GM18508 (cell line): Measurements from ENCODE around the gene KIAA1958.

ENCODE experiments used
- ATAC-seq: cut with Tn5 transposase; IDR thresholded peaks from one replicate; pipeline ENCODE4 v1.9.1; 2021; ENCODE audit warnings: moderate number of reproducible peaks; ENCODE audit not compliant: insufficient read depth, unreplicated experiment

Gene KIAA1958

DNA sequence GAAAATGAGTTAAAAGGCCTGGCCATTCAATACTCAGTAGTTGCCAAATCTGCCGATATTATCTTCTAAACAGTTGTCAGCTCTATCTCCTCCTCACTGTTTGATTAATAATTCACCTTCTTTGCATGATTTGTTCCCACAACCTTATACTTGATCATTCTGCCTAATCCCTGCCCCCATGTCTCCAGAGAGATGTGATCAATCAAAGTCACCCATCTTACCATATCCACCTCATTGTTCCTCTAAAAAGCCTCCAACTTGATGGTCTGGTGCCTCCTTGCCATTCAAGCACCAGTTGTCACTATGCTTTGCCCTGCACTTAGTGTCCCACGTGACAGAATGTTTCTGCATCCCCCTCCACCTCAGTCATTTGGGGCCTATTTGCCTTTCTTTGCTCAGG, 41.3 kb downstream of the KIAA1958 start:
- ATAC-seq: no peak

GRCh38 chr9:112529316-112529715, 42.7 kb downstream of the KIAA1958 start:
- ATAC-seq: no peak

GRCh38 chr9:112530751-112531205, 44.2 kb downstream of the KIAA1958 start:
- no peak for ATAC-seq

- ATAC-seq: no peak
Measured at GRCh38 chr9:112531666-112532282, 45.1 kb downstream of the KIAA1958 start.

DNA sequence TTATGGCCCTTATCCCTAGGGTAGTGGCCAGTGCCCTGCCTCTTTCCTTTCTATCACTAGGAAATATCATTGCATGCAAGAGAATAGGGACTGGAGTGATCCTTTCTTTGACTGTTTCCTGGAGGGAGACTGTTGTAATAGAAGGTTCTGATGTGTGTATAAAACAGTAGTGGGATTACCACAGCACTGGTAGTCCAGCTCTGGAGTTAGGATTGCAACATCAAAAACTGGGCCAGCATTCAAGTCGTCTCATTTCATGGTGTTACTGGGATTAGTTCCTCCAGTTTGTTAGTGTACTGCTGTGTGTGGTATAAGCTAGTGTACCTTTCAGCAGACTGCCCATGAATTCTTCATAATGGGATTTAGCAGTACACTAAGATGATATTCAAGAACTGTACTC, 45.8 kb downstream of the KIAA1958 start:
- ATAC-seq: no peak

- no peak for ATAC-seq
Measured at GRCh38 chr9:112533660-112534059, 47.0 kb downstream of the KIAA1958 start.

DNA sequence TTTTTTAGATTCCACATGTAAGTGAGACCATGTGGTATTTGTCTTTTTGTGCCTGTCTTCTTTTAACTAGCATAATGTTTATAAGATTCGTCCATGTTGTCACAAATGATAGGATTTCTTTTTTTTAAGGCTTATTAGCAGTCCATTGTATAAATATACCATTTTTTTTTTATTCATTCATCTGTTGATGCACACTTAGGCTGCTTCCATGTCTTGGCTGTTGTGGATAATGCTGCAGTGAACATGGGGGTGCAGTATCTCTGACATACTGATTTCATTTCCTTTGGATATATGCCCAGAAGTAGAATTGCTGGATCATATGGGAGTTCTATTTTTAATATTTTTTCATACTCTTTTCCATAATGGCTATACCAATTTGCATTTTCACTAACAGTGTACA, 48.7 kb downstream of the KIAA1958 start:
- no peak for ATAC-seq

GRCh38 chr9:112535811-112536210, 49.2 kb downstream of the KIAA1958 start:
- ATAC-seq: no peak

DNA sequence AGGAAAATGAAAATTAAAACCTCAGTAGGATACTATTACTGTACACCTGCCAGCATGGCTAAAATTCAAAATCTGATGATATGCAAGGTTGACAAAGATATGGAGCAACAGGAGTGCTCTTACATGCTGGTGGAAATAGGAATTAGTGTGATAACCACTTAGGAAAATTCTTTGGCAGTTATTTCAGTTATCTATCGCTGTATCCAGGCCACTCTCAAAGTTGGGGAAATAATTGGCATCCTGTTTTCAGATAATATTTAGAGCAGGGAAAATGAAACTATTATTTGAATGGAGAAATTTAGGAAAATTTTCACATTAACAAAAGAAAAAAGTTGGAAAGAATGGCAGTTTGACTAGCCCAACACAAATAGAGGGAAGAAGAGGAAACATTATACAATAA, 50.9 kb downstream of the KIAA1958 start:
- no peak for ATAC-seq

- ATAC-seq: no peak
Measured at GRCh38 chr9:112540800-112541199, 54.2 kb downstream of the KIAA1958 start.

GRCh38 chr9:112541685-112542084, 55.1 kb downstream of the KIAA1958 start:
- no peak for ATAC-seq

DNA sequence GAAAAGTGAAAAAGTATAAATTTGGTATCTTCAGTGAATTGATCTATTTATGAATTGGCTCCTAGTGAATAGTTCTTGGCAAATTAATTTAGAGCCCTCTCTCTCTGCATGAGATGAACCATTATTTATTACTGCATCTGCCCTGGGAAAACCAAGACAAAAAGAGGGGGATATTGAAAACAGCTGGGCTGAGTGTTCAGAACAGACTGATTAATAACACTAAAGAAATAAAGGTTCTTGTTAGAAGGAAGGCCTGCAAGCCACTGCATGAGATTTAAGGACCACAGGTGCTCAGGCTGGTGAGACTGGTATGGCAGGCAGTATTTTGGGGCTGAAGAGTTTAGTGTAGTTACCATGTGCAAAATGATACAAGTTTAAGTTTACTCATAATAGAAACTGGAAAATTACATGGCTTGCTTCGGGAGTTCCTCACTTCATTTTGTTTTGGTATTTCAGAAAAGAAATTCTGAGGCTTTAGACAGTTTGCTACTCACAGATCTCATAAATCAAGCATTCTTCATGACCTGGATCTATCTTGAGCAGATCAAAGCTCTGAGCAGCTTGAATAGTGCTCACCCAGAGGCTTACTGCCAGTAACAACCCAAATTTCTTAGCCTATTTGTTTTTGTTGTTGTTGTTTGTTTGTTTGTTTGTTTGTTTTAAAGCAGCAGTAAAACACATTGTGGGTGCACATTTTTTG, 56.1 kb downstream of the KIAA1958 start:
- no peak for ATAC-seq

- no peak for ATAC-seq
Measured at GRCh38 chr9:112544477-112544876, 57.9 kb downstream of the KIAA1958 start.

DNA sequence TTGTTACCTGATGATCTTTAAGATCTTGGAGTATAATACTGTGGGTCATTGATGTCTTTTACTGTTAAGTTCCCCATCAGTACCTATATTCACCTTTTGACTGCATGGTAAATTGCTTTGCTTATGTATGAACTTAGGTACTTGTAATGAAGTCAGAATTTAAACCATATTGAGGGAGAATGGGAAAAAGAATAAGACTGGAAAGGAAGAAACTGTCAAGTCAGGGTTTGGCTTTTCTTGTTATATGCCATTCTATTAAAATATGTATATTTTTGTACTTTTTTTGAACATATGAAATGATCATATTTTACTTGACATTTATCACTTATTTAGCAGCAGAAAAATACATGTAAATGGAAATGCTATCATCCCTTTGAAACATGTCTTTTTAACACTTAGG, 58.6 kb downstream of the KIAA1958 start:
- ATAC-seq: no peak

- ATAC-seq: no peak
Measured at GRCh38 chr9:112546149-112547012, 59.8 kb downstream of the KIAA1958 start.

GRCh38 chr9:112548051-112548440, 61.4 kb downstream of the KIAA1958 start:
- ATAC-seq: no peak

- ATAC-seq: no peak
Measured at GRCh38 chr9:112548836-112549595, 62.4 kb downstream of the KIAA1958 start.

GRCh38 chr9:112550531-112550930, 63.9 kb downstream of the KIAA1958 start:
- ATAC-seq: no peak

DNA sequence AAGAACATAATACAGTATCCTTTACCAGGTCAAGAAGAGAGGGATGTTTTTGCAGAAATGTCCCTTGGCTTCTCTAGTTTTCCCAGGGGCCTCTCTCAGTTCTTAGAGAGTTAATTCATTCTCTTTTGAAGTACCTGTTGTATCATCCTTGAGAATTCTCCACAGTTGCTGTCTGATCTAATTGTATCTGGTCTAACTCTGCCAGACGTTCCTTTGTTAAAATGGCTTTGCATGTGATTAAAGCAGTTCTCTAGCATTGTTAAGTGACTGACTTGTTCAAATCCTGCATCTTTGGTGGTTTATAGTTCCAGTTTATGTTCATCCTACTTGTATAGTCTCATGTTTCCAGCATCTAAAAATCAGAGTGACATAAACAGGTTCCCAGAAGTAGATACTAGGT, 65.0 kb downstream of the KIAA1958 start:
- no peak for ATAC-seq

- no peak for ATAC-seq
Measured at GRCh38 chr9:112552229-112553056, 65.8 kb downstream of the KIAA1958 start.
